Choroid plexus epithelial cell (primary cell): Measurements from ENCODE around the gene NCBP3.

Experiments
- DNase-seq: peaks from one replicate; pipeline ENCODE4 v3.0.0-alpha.2; 2010; ENCODE audit warnings: low read depth
- H3K4me3 ChIP-seq: 2 replicates; pipeline ENCODE4 v1.5.1; 2011; ENCODE audit warnings: low read depth, mild to moderate bottlenecking, control low read depth, low read length, moderate library complexity
- TF ChIP-seq, protein P1 (sequence below): conservative IDR thresholded peaks from 2 replicates; pipeline ENCODE4 v1.5.1; 2011; ENCODE audit warnings: low read depth, mild to moderate bottlenecking, control low read depth, inconsistent platforms, low read length, moderate library complexity

The NCBP3 gene

DNA sequence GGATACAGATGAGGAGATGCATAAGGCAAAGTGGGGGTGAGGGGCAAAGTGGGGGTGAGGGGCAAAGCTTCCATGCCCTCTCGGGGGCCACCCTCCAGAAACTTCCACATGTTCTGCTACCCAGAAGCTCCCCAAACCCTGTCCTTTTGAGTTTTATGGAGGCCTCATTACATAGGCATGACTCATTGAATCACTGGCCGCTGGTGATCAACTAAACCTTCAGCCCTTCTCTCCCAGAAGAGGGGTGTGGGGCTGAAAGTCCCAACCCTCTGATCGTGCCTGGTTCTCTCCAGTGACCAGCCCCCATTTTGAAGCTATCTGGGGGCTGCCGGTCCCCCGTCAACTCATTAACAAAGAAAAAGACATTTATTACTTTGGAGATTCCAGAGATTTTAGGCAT is 72.5 kb downstream of the NCBP3 start:
- peak; percentile 58 for DNase-seq
- no peak overlapping the region for H3K4me3 ChIP-seq
- TF ChIP-seq, protein P1, sequence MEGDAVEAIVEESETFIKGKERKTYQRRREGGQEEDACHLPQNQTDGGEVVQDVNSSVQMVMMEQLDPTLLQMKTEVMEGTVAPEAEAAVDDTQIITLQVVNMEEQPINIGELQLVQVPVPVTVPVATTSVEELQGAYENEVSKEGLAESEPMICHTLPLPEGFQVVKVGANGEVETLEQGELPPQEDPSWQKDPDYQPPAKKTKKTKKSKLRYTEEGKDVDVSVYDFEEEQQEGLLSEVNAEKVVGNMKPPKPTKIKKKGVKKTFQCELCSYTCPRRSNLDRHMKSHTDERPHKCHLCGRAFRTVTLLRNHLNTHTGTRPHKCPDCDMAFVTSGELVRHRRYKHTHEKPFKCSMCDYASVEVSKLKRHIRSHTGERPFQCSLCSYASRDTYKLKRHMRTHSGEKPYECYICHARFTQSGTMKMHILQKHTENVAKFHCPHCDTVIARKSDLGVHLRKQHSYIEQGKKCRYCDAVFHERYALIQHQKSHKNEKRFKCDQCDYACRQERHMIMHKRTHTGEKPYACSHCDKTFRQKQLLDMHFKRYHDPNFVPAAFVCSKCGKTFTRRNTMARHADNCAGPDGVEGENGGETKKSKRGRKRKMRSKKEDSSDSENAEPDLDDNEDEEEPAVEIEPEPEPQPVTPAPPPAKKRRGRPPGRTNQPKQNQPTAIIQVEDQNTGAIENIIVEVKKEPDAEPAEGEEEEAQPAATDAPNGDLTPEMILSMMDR: no peak

GRCh38 chr17:3772764-3773163 is 73.3 kb downstream of the NCBP3 start:
- TF ChIP-seq, protein P1: peak; percentile 13
- DNase-seq: no peak
- no peak overlapping the region for H3K4me3 ChIP-seq

GRCh38 chr17:3771140-3771539 is 74.9 kb downstream of the NCBP3 start:
- DNase-seq: no peak
- TF ChIP-seq, protein P1: no peak
- no peak overlapping the region for H3K4me3 ChIP-seq

- DNase-seq: no peak
- TF ChIP-seq, protein P1: no peak
- no peak overlapping the region for H3K4me3 ChIP-seq
Observed at GRCh38 chr17:3770466-3770865, 75.6 kb downstream of the NCBP3 start.

DNA sequence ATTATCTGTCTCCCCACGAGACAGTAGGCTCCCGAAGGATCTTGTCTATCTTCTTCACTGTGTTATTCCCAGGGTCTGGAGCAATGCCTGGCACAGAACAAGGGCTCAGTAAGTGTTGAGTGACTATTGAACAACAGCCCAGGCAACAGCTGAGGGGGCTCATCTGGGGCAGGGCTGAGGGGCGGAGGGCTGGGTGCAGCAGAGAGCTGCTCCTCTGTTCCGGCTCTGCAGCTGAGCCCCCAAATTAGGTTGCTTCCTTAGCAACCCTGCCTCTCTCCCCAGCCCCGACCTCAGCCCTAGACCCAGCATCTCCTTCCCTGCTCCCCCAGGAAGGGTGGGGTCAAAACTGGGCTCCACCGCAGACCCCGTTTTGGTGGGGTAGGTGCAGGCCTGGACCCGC is 77.3 kb downstream of the NCBP3 start:
- no peak overlapping the region for H3K4me3 ChIP-seq
- DNase-seq: no peak
- TF ChIP-seq, protein P1: no peak

- TF ChIP-seq, protein P1: no peak
- H3K4me3 ChIP-seq: no peak overlapping the region
- DNase-seq: no peak
Observed at GRCh38 chr17:3768341-3768740, 77.7 kb downstream of the NCBP3 start.

DNA sequence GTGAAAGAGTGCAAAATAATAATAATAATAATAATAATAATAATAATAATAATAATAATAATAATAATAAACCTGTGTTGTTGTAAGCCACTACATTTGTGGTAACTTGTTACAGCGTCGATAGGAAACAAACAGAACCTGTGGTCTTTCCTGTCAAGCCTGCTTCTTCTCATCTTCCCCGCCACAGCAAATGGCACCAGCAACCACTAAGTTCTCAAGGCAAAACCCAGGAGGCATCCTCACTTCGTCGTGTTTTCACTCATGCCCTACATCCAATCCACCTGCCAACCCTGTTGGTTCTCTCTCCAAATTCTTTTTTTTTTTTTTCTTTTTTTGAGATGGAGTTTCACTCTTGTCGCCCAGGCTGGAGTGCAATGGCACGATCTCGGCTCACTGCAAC is 79.3 kb downstream of the NCBP3 start:
- TF ChIP-seq, protein P1: no peak
- DNase-seq: no peak
- no peak overlapping the region for H3K4me3 ChIP-seq
